ENCODE results near the gene NEAT1. TPM values are rescaled to one million over a fixed set of nuclear protein-coding genes. Genes with fewer than 3 reads are reported as not detected.

The NEAT1 gene
- total RNA-seq, 2 donors from 2014 or later: 742 to 1,004 TPM

DNA sequence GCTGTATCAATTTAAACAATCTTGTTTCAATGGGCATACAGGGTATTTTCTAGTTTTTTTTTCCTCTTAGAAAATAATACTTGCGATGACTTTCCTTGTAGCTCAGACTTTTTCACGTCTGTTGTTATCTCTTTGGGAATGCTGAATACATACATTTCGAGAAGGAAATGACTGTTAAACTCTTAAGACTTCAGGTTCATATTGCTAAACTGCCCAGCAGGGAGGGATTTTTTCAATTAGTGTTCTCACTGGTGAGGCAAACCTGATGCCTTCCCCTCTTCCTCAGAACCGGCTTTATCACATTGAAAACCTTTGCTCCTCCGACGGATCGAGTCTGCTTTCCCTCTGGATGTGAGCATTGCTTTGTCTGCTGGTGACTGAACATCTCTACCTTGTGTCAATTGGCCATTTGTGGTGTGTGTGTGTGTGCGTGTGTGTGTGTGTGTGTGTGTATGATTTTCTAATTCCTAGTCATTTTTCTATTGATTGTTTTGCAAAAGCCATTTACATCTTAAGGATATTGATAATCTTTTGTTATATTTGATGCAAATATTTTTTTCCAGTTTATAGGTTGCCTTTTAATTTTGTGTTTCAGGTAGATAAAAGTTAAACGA, 6.6 kb downstream of the NEAT1 start:
- intact Hi-C loops (cut with DNase I): loop anchor here in 1 of 2 donors (5.0 kb wide), 1 partner anchor 78 kb away; no protein-coding TSS in a partner anchor
- DNase-seq (ENCODE audit: low spot score): no peak

DNA sequence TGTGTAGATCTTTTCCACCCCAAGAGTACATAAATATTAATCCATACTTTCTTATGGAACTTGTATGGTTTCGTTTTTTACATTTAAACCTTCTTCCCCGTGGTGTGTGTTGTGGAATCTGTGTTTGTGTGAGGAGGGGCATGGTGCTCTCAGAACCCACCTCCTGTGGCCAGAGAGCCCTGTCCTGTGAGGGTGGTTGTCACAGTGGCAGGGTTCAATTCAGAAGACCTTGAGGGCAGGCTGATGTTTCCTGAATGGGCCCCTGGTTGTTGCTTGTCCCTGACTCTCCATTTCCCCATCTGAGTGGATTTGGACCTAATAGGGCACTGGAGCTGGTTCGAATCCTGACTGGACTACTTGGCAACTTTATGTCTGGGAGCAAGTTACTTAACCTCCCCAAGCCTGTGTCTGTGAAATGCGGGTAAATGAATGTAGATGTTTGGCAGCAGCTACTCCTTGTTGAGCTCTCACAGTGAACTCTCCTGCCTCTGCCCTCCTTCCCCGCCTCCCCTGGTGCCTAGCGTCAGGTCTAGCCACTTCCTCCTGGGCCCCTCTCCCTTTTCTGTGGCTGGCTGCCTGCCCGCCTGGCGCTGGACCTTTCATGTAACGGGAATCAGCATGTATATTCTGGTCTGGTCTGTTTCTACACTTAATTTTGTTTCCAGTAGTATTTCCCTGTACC, 7.3 kb downstream of the NEAT1 start:
- intact Hi-C loops (cut with DNase I): loop anchor here in 1 of 2 donors (5.0 kb wide), 1 partner anchor 77 kb away; no protein-coding TSS in a partner anchor
- DNase-seq (ENCODE audit: low spot score): peak; percentile 94

DNA sequence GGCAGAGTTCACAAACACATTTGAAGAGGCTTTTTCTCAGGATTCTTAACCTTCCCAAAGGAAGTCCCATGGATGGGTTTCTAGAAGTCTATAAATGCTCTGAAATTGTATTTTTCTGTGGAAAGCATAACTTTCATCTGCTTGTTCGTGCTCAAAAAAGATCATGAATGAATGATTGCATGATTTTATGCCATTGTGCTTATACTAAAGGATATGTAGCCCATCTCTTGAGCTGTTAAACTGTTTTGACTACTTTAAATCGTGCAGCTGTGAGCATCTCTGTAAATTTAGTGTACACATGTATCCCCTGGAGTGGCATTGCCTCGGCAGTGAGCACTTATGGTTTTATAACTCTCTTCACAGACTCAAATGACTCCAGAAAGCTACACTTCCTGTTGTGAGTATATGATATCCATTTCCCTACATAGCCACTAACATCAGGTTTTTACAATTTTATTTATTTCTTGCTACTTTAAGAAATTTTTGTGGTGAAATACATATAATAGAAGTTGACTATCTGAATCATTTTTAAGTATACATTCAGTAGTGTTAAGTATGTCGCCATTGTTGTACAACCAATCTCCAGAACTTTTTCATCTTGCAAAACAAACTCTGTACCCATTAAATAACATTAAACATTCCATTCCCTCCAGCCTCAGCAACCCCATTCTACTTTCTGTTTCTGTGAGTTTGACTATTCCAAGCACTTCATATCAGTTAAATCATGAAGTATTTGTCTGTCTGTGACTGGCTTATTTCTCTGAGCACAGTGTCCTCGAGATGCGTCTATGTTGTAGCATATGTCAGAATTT, 8.0 kb downstream of the NEAT1 start:
- intact Hi-C loops (cut with DNase I): no loop called here
- DNase-seq (ENCODE audit: low spot score): no peak

DNA sequence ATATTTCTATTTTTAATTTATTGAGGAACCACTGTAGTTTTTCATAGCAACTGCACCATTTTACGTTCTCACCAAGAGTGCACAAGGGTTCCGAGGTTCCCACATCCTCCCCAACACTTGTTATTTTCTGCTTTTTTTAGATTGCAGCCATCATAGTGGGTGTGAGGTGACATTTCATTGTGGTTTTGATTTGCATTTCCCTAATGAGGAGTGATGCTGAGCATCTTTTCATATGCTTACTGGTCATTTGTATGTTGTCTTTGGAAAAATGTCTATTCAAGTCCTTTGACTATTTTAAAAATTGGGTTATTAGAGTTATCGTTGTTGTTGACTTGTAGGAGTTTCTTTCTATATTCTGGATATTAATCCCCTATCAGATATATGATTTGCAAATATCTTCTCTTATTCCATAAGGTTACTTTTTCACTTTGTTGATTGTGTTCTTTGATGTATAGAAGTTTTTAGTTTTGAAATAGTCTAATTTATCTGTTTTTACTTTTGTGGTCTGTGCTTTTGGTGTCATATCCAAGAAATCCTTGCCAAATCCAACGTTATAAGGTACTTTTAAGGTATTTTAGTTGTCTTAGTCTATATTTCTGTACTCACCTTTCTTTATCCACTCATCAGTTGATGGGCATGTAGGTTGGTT, 9.0 kb downstream of the NEAT1 start:
- no peak for DNase-seq (ENCODE audit: low spot score)
- intact Hi-C loops (cut with DNase I): no loop called here

DNA sequence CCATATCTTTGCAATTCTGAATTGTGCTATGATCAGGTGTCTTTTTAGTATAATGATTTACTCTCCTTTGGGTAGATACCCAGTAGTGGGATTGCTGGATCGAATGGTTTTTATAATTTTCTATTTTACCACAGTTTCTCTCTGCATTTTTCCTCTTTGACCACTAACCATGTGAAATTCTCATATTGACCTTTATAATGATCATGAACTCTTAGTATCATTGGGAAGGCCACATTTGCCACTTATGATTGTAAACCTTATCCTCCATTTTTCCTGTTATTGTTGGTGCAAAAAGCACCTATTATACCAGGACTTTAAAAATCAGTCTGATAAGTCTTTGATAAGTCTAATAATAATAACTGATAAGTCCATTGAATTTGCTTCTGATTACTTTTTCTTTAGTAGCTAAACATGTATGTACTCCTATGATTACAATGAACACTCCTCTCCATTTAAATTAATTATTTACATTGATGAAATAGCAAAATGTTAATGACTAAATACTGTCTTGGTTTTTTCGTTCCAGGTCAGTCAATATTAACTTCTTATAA, 9.6 kb downstream of the NEAT1 start:
- no peak for DNase-seq (ENCODE audit: low spot score)
- intact Hi-C loops (cut with DNase I): no loop called here

DNA sequence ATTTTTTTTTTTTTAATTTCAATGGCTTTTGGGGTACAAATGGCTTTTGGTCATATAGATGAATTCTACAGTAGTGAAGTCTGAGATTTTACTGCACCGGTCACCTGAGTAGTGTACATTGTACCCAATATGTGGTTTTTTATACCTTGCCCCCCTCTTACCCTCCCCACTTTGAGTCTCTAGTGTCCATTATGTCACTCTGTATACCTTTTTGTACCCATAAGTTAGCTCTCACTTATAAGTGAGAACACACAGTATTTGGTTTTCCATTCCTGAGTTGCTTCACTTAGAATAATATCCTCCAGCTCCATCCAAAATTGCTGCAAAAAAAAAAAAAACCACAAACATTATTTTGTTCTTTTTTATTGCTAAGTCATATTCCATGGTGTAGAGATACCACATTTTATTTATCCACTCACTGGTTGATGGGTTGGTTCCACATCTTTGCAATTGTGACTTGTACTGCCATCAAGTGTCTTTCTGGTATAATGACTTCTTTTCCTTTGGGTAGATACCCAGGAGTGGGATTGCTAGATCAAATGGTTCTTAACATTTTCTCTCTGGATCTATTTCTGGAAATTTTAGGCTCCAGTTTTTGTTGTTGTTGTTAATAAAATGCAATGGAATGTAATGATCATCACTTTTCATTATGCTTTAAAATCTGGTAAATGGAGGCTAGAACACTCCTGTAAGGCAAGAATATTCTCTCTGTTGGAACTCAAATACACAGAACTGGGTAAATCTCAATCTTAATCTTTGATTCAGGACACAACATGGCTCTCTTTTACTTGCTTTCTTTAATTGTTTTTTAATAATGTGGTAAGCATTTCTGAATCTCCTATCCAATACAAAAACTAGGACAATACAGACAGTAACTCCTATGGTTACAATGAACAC, 10.3 kb downstream of the NEAT1 start:
- intact Hi-C loops (cut with DNase I): no loop called here
- DNase-seq (ENCODE audit: low spot score): no peak

DNA sequence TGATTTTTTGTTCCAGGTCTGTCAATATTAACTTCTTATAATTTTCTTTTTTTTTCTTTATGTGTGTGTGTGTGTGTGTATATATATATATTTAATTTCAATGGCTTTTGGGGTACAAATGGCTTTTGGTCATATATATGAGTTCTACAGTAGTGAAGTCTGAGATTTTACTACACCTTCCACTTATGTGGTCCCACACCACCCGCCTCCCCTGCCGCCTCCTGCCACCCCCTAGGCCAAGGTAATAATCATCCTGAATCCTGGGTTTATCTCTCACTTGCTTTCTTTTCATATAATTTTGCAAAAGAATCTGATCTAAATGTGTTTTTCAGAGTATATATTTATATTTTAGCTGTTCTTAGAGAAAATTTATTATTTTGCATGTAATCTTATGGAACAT, 11.1 kb downstream of the NEAT1 start:
- intact Hi-C loops (cut with DNase I): no loop called here
- DNase-seq (ENCODE audit: low spot score): peak; percentile 63

DNA sequence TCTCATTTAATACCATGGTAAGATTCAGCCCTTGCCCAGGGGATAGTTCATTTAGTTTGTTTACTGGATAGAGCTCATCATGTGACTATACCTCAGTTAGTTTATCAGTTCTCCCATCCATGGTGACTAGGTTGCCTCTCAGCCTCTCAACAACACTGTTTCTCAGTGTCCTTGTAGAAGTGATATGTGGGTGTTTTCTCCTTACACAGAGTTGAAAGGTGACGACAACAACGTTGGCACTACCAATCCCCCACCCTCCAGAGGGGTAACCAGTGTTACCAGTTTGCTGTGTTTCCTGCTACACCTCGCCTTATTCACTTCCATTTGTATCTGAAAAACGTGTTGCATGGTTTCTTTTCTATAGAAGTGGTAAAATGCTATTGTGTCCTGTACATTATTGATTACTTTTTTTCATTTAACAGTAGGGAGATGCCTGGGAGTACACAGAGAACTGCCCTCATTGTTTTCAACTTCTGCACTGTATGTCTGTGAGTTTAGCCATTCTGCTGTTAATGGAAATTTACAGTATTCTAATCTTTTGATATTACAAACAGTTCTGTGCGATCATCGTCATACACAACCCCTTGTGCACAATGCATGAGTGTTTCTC, 11.6 kb downstream of the NEAT1 start:
- no peak for DNase-seq (ENCODE audit: low spot score)
- intact Hi-C loops (cut with DNase I): no loop called here

DNA sequence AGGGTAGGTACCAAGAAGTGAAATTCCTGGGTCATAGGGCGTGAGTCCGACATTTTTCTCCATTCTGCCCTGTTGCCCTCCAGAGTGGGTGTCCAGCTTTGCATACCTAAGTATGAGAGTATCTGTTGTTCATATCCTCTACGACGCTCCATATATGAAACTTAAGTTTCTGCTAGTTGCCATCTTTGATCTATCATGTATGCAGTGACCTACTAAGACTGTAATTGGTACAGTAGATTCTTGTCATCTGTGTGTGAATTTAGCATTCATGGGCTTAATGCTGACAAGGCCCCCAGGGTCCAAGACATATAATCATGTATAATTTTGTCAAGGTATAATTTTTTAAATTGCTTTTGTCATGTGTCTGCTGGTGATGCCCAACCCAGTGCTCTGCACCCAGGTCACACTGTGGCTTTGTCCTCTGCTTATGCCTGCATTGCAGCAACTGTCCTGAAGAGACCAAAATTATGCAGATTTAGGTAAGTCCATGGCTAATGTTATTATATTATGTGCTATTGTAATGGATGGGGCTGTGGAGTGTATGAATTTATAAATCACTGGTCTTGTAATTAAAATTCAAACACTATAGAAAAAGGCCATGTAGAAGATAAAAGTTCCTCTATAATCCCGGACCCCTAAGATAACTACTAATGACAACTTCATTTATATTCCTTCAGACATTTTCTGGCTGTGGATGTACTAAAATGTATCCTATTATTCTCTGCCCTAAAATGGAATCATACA, 12.2 kb downstream of the NEAT1 start:
- intact Hi-C loops (cut with DNase I): no loop called here
- DNase-seq (ENCODE audit: low spot score): no peak

DNA sequence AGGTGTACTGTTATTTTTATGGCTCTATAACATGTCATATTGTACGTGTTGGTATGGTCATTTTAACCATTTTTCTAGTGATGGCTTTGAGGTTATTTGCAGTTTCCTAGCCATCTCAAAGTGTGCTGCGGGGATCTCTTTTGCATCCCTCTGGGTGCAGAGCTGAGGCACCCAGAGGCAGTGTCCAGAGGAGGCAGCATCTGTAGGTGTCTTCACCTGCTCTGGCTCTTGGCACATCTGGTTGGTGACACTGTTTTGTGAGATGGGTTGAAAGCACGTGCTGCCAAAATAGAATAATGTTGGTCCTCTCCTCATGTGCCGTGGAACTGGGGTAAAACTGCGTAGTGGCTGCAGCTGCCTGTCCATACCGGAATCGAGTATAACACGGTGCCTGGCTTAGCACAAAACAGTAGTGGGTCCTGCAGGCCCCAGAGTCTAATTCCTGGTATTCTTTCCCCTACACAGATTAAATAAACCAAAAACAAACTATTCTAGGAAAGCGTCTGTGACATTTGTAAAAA, 12.9 kb downstream of the NEAT1 start:
- DNase-seq (ENCODE audit: low spot score): peak; percentile 26
- intact Hi-C loops (cut with DNase I): no loop called here

DNA sequence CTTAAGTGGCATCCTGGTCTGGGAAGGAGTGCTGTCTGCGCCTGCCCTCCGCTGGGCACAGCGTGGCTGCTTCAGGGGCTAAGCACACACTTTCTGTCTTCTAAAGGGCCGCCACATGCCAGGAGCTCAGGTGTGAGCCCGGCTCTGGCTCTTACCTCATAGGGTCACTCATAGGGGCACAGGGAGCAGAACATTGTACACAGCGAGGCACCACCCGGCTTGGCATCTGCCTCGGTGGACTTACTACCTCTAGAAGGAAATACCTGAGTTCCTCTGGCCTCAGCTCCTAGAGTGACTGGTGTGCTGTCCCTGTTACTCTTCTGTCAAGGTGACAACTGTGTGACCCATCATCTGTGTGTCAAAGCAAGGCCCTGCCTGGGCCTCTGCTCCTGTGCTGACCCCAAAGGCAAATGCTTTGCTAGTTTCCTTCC, 13.4 kb downstream of the NEAT1 start:
- intact Hi-C loops (cut with DNase I): no loop called here
- peak; percentile 77 for DNase-seq (ENCODE audit: low spot score)

DNA sequence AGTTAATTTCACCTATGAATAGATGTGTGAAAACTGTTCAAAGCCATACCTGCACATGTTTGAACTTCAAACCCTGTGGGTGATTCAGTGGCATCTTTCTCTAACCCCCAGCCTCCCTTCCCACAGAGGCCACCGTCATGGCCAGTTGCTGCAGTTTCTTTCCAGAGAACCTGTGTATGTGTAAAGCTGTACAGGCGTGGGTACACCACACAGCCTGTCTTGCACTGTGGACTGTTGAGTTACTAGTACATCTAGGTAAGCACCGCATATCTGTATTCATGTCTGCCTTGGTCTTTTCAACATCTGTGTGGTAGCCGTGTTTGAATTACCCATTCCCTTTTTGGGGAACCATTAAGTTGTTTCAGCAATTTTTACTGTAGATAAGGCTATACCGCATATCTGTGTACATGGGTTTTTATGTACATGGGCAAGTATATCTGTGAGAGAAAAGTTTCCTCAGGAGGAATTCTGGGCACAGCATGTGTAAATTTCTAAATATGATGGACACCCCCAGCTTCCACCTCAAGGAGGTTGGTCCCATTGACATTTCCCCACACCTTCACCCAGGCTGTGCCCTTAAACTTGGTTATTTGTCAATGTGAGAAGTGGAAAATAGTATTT, 13.9 kb downstream of the NEAT1 start:
- peak; percentile 74 for DNase-seq (ENCODE audit: low spot score)
- intact Hi-C loops (cut with DNase I): no loop called here

DNA sequence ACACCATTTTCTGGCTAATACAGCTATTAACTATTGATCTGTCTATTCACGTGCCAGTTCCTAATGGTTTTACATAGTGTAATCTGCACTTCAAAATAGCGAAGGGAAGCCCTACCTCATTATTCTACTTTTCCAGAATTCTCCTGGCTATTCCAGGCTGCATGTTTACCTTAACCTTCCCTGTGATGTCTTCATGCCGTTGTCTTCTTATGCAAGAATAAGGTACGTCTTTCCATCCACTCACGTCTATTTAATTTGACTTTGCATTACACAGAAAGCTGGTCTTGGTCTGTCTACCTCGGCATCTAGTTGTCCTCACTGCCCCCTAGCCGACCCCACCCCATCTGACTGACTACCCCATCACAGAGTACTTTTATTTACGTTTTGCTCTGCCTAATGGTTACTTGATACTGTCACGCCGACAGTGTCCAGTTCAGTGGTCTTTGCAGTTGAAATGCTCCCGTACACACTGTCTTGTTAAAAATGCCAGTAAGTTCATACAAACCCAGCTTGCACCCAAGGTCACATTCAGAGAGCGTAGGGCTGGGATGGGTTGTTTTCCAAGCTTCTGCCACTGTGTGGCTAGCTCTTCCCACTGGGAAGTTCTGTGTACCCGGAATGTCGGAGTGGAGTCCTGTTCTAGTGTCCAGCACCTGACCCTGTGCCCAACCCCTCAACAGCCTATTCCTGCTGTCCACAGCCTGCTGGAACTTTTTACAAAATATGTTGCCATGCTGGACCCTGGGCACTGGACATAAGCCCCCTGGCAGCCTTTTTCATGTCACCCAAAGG, 15.0 kb downstream of the NEAT1 start:
- peak; percentile 56 for DNase-seq (ENCODE audit: low spot score)
- intact Hi-C loops (cut with DNase I): no loop called here

DNA sequence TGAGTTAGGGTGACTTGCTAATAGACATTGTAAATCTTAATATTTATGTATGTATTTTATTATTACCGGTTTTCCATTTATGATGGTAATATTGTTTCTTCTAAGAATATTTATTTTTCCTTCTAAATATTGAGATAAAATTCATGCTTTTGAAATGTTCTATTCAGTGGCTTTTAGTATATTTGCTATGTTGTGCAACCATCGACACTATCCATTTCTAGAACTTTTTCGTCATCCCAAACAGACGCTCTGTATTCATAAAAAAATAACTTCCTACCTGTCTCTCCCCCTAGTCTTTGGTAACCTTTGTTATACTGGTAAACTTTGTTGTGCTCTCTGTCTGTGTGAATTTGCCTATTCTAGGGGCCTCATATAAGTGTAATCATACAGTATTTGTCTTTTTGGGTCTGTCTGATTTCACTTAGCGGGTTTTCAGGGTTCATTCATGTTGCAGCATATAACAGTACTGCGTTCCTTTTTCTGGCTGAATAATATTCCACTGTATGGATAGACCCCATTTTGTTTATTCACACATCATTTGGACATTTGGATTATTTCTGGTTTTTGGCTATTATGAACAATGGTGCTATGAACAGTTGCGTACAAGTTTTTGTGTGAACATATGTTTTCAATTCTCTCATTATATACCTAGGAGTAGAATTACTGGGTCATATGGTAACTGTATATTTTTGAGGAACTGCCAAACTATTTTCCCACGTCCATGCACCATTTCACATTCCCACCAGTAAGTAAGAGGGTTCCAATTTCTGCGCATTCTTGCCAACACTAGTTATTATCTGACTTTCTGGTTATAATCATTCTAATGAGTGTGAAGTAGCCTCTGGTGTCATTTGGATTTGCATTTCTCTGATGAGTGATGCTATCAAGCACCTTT, 15.9 kb downstream of the NEAT1 start:
- intact Hi-C loops (cut with DNase I): no loop called here
- DNase-seq (ENCODE audit: low spot score): no peak

All from posterior vena cava (tissue), 2 donors.